B cell (primary cell): Measurements from ENCODE around the gene SUGCT.

ENCODE experiments used
- EZH2 ChIP-seq: IDR thresholded peaks from 2 replicates; pipeline ENCODE4 v1.6.1; 2012; ENCODE audit warnings: borderline replicate concordance, low read depth, mild to moderate bottlenecking, moderate library complexity, low read length; ENCODE audit not compliant: insufficient read depth, poor library complexity, severe bottlenecking
- TF ChIP-seq, protein P1 (sequence below): fragments of 200-600 bp; IDR thresholded peaks from one replicate; pipeline ENCODE4 v1.8.0; 2022; ENCODE audit warnings: antibody characterized with exemption, mild to moderate bottlenecking

DNA sequence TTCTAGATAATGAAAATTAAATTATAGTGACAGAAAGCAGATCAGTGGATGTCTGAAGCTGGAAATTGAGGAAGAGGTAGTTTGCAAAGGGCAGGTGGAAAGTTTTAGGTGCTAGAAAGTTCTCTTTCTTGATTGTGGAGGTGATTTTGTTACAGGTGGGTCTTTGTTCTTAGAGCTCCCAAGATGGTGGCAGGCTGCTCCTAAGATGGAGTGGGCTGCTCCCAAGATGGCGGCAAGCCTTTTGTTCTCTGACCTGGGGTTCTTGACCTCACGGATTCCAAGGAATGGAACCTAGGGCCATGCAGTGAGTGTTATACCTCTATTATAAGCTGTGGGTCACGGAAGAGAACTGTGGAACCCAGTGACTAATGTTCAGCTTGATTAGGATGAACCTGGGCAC is 32.5 kb downstream of the SUGCT start:
- TF ChIP-seq, protein P1, sequence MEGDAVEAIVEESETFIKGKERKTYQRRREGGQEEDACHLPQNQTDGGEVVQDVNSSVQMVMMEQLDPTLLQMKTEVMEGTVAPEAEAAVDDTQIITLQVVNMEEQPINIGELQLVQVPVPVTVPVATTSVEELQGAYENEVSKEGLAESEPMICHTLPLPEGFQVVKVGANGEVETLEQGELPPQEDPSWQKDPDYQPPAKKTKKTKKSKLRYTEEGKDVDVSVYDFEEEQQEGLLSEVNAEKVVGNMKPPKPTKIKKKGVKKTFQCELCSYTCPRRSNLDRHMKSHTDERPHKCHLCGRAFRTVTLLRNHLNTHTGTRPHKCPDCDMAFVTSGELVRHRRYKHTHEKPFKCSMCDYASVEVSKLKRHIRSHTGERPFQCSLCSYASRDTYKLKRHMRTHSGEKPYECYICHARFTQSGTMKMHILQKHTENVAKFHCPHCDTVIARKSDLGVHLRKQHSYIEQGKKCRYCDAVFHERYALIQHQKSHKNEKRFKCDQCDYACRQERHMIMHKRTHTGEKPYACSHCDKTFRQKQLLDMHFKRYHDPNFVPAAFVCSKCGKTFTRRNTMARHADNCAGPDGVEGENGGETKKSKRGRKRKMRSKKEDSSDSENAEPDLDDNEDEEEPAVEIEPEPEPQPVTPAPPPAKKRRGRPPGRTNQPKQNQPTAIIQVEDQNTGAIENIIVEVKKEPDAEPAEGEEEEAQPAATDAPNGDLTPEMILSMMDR: no peak
- TF ChIP-seq EZH2: no peak
